Measurements from ENCODE around the gene ZNRD2. TPM values are rescaled to one million over a fixed set of nuclear protein-coding genes. Genes with fewer than 3 reads are reported as not detected.

The ZNRD2 gene
- total RNA-seq, 1 donor from 2014 or later: 15.9 TPM

- DNase-seq (ENCODE audit: low spot score in 2 of 2): no peak
- no peak for FAIRE-seq
These were observed 29.1 kb downstream of the ZNRD2 start for GRCh38 chr11:65599216-65599954.

GRCh38 chr11:65599955-65600246, 29.6 kb downstream of the ZNRD2 start:
- no peak for DNase-seq (ENCODE audit: low spot score in 2 of 2)
- FAIRE-seq: no peak

GRCh38 chr11:65604258-65604657, 34.0 kb downstream of the ZNRD2 start:
- no peak for DNase-seq (ENCODE audit: low spot score in 2 of 2)
- FAIRE-seq: no peak

GRCh38 chr11:65606876-65607613, 36.8 kb downstream of the ZNRD2 start:
- DNase-seq (ENCODE audit: low spot score in 2 of 2) (peak; percentile 95 to 99), FAIRE-seq (no peak)

- DNase-seq (ENCODE audit: low spot score in 2 of 2): no peak
- no peak for FAIRE-seq
These were observed 37.5 kb downstream of the ZNRD2 start for GRCh38 chr11:65607614-65608426.

- FAIRE-seq (no peak), DNase-seq (ENCODE audit: low spot score in 2 of 2) (no peak)
These were observed 39.0 kb downstream of the ZNRD2 start for GRCh38 chr11:65609229-65609628.

- no peak for FAIRE-seq
- no peak for DNase-seq (ENCODE audit: low spot score in 2 of 2)
These were observed 39.4 kb downstream of the ZNRD2 start for GRCh38 chr11:65609665-65610064.

- DNase-seq (ENCODE audit: low spot score in 2 of 2): no peak
- no peak for FAIRE-seq
These were observed 40.1 kb downstream of the ZNRD2 start for GRCh38 chr11:65610404-65610803.

- no peak for FAIRE-seq
- peak in 1 of 2 donors; percentile 74 for DNase-seq (ENCODE audit: low spot score in 2 of 2)
These were observed 40.9 kb downstream of the ZNRD2 start for GRCh38 chr11:65611028-65611757.

- DNase-seq (ENCODE audit: low spot score in 2 of 2) (no peak), FAIRE-seq (no peak)
These were observed 41.7 kb downstream of the ZNRD2 start for GRCh38 chr11:65611758-65612603.

- no peak for FAIRE-seq
These were observed 42.4 kb downstream of the ZNRD2 start for GRCh38 chr11:65612691-65613090.

GRCh38 chr11:65613091-65613928, 43.0 kb downstream of the ZNRD2 start:
- FAIRE-seq (no peak), DNase-seq (ENCODE audit: low spot score in 2 of 2) (no peak)

More at GRCh38 chr11:65612691-65613090, 42.4 kb downstream of the ZNRD2 start:
- DNase-seq (ENCODE audit: low spot score in 2 of 2): no peak

- FAIRE-seq: peak; percentile 98
- DNase-seq (ENCODE audit: low spot score in 2 of 2): peak; percentile 100
These were observed 45.1 kb downstream of the ZNRD2 start, which contains the start of gene PCNX3 for GRCh38 chr11:65615229-65615949. Gene PCNX3 (plus strand): TSS chr11:65615776. CDS start chr11:65616312, 536 bp downstream.

- DNase-seq (ENCODE audit: low spot score in 2 of 2) (peak in 1 of 2 donors; percentile 70), FAIRE-seq (no peak)
These were observed 45.8 kb downstream of the ZNRD2 start for GRCh38 chr11:65615950-65616574.

GRCh38 chr11:65616575-65617001, 46.3 kb downstream of the ZNRD2 start:
- FAIRE-seq: no peak
- no peak for DNase-seq (ENCODE audit: low spot score in 2 of 2)

GRCh38 chr11:65617136-65617850, 47.0 kb downstream of the ZNRD2 start:
- FAIRE-seq (no peak), DNase-seq (ENCODE audit: low spot score in 2 of 2) (no peak)
